Hepatocyte (in vitro differentiated cells): Measurements from ENCODE around the gene ATXN1. TPM values are rescaled to one million over a fixed set of nuclear protein-coding genes. Genes with fewer than 3 reads are reported as not detected.

Experiments used
- DNase-seq: peaks from one replicate; pipeline ENCODE4 v3.0.0-alpha.2; 2016; ENCODE audit warnings: low spot score
- H2AFZ ChIP-seq: fragments of 200-600 bp; sonication (generic); 2 replicates; pipeline ENCODE4 v1.6.0; 2016; ENCODE audit warnings: antibody characterized with exemption, mild to moderate bottlenecking
- H3K27ac ChIP-seq: fragments of 200-600 bp; sonication (generic); 2 replicates; pipeline ENCODE4 v1.5.1; 2016; ENCODE audit warnings: mild to moderate bottlenecking
- H3K27me3 ChIP-seq: fragments of 200-600 bp; sonication (generic); 2 replicates; pipeline ENCODE4 v1.6.1; 2016
- H3K36me3 ChIP-seq: fragments of 200-600 bp; sonication (generic); replicated peaks from 2 replicates; pipeline ENCODE4 v1.5.1; 2016; ENCODE audit warnings: low read depth; ENCODE audit not compliant: insufficient read depth
- H3K4me1 ChIP-seq: fragments of 200-600 bp; sonication (generic); 2 replicates; pipeline ENCODE4 v1.5.1; 2016; ENCODE audit warnings: mild to moderate bottlenecking, moderate library complexity; ENCODE audit not compliant: insufficient read depth
- H3K4me2 ChIP-seq: fragments of 200-600 bp; sonication (generic); 2 replicates; pipeline ENCODE4 v1.6.0; 2016
- H3K4me3 ChIP-seq: fragments of 200-600 bp; sonication (generic); 2 replicates; pipeline ENCODE4 v1.5.1; 2016; ENCODE audit warnings: mild to moderate bottlenecking
- H3K79me2 ChIP-seq: fragments of 200-600 bp; sonication (generic); 2 replicates; pipeline ENCODE4 v1.6.0; 2017; ENCODE audit warnings: mild to moderate bottlenecking
- H3K9me2 ChIP-seq: fragments of 200-600 bp; sonication (generic); replicated peaks from 2 replicates; pipeline ENCODE4 v1.6.0; 2017; ENCODE audit warnings: mild to moderate bottlenecking; ENCODE audit not compliant: insufficient read depth
- H3K9me3 ChIP-seq: fragments of 200-600 bp; sonication (generic); 2 replicates; pipeline ENCODE4 v1.5.1; 2016; ENCODE audit warnings: low read depth, mild to moderate bottlenecking
- H4K20me1 ChIP-seq: fragments of 200-600 bp; sonication (generic); 2 replicates; pipeline ENCODE4 v1.6.0; 2016; ENCODE audit warnings: mild to moderate bottlenecking; ENCODE audit not compliant: insufficient read depth, poor library complexity, severe bottlenecking
- CTCF ChIP-seq: fragments of 200-600 bp; sonication (generic); IDR thresholded peaks from 2 replicates; pipeline ENCODE4 v1.5.1; 2016; ENCODE audit warnings: antibody characterized with exemption, mild to moderate bottlenecking; ENCODE audit not compliant: poor library complexity
- EZH2 ChIP-seq: fragments of 200-600 bp; sonication (generic); IDR thresholded peaks from 2 replicates; pipeline ENCODE4 v1.6.1; 2016; ENCODE audit warnings: antibody characterized with exemption, mild to moderate bottlenecking, borderline replicate concordance
- EZH2phosphoT487 ChIP-seq: fragments of 200-600 bp; sonication (generic); IDR thresholded peaks from one replicate; pipeline ENCODE4 v1.6.1; 2018; ENCODE audit warnings: antibody characterized with exemption, mild to moderate bottlenecking, low read depth, moderate library complexity; ENCODE audit not compliant: unreplicated experiment, severe bottlenecking
- WGBS: methylation state at CpG from one replicate; pipeline ENCODE4 v1.1.6; 2016; ENCODE audit warnings: low lambda C conversion rate; ENCODE audit errors: missing lambda C conversion rate; 5-methylcytosine and 5-hydroxymethylcytosine counted together
- polyA plus RNA-seq: library from polyadenylated mRNA; unstranded; fragments of >200 nt; fragmentation: Nextera tagmentation; extraction: Ambion mirVana; gene quantifications from 2 replicates; pipeline ENCODE4 v1.2.1, GENCODE V29; 2016
- total RNA-seq: library from RNA; depleted of rRNA; stranded (reverse); fragments of >200 nt; gene quantifications from 2 replicates; pipeline ENCODE4 v1.2.3, GENCODE V29; 2014

Gene ATXN1
- total and polyA plus RNA-seq, 2 experiments from 2014 or later = 14.7 to 32.6 TPM

GRCh38 chr6:16314296-16314695 is 447.0 kb downstream of the ATXN1 start:
- H3K36me3 ChIP-seq = no peaks in the 10 kb centered on the region
- H3K9me2 ChIP-seq = no peaks in the 10 kb centered on the region
- H3K4me3 ChIP-seq = no peak overlapping the region
- no peaks in the 10 kb centered on the region for H3K79me2 ChIP-seq
- WGBS = 78% methylated on average over 4 of the region's 4 CpGs
- H3K4me2 ChIP-seq = no peak overlapping the region
- H3K27me3 ChIP-seq = no peaks in the 10 kb centered on the region
- H3K9me3 ChIP-seq = no peaks in the 10 kb centered on the region
- no peak for DNase-seq
- no peak overlapping the region for H3K27ac ChIP-seq
- peaks cover under 1% of the 10 kb centered on the region for H3K4me1 ChIP-seq
- TF ChIP-seq EZH2phosphoT487 (no peak), CTCF (no peak), EZH2 (no peak)
- H2AFZ ChIP-seq = no peak overlapping the region
- no peaks in the 10 kb centered on the region for H4K20me1 ChIP-seq

- 86% methylated on average over 9 of the region's 9 CpGs for WGBS
- H3K27ac ChIP-seq = no peak overlapping the region
- no peak overlapping the region for H3K4me2 ChIP-seq
- TF ChIP-seq EZH2phosphoT487 (no peak), EZH2 (no peak), CTCF (no peak)
- no peaks in the 10 kb centered on the region for H4K20me1 ChIP-seq
- H3K27me3 ChIP-seq = no peaks in the 10 kb centered on the region
- H3K4me1 ChIP-seq = no peaks in the 10 kb centered on the region
- no peak overlapping the region for H3K4me3 ChIP-seq
- no peak overlapping the region for H2AFZ ChIP-seq
- H3K79me2 ChIP-seq = no peaks in the 10 kb centered on the region
- no peak for DNase-seq
- H3K9me3 ChIP-seq = no peaks in the 10 kb centered on the region
- no peaks in the 10 kb centered on the region for H3K36me3 ChIP-seq
- H3K9me2 ChIP-seq = no peaks in the 10 kb centered on the region
Measured at GRCh38 chr6:16313732-16314131, 447.5 kb downstream of the ATXN1 start.

- H3K9me2 ChIP-seq = no peaks in the 10 kb centered on the region
- H3K27me3 ChIP-seq = no peaks in the 10 kb centered on the region
- no peaks in the 10 kb centered on the region for H3K9me3 ChIP-seq
- H4K20me1 ChIP-seq = no peaks in the 10 kb centered on the region
- DNase-seq = no peak
- TF ChIP-seq EZH2phosphoT487 (no peak), EZH2 (no peak)
- H3K27ac ChIP-seq = no peak overlapping the region
- H3K4me1 ChIP-seq = no peaks in the 10 kb centered on the region
- no peak overlapping the region for H3K4me3 ChIP-seq
- no peaks in the 10 kb centered on the region for H3K79me2 ChIP-seq
- H2AFZ ChIP-seq = no peak overlapping the region
- H3K4me2 ChIP-seq = no peak overlapping the region
- H3K36me3 ChIP-seq = no peaks in the 10 kb centered on the region
- WGBS = 94% methylated on average over 6 of the region's 6 CpGs
Measured at GRCh38 chr6:16311763-16312162, 449.5 kb downstream of the ATXN1 start.

GRCh38 chr6:16306334-16306733 is 454.9 kb downstream of the ATXN1 start:
- no peak for DNase-seq
- Histone ChIP-seq H3K36me3 (no peaks in the 10 kb centered on the region), H2AFZ (no peak overlapping the region), H3K4me3 (no peak overlapping the region), H4K20me1 (no peaks in the 10 kb centered on the region), H3K27ac (no peak overlapping the region), H3K9me2 (no peaks in the 10 kb centered on the region), H3K9me3 (no peaks in the 10 kb centered on the region), H3K4me1 (no peaks in the 10 kb centered on the region), H3K4me2 (no peak overlapping the region), H3K27me3 (no peaks in the 10 kb centered on the region), H3K79me2 (no peaks in the 10 kb centered on the region)
- TF ChIP-seq EZH2phosphoT487 = no peak
- TF ChIP-seq CTCF = no peak
- TF ChIP-seq EZH2 = no peak
- WGBS = 88% methylated on average over 20 of the region's 20 CpGs
